ENCODE results near the gene FLT4.

FLT4 gene

GRCh38 chr5:180631549-180632383, 17.6 kb downstream of the FLT4 start:
- H3K27me3 Mint-ChIP-seq (ENCODE audit: low read depth), result no peaks in the 10 kb centered on the region
- no peaks in the 10 kb centered on the region for H3K9me3 Mint-ChIP-seq
- no peak for TF ChIP-seq CTCF (IDR thresholded peaks at IDR 0.05; ENCODE audit: unreplicated experiment in 3 of 3)
- no peaks in the 10 kb centered on the region for H3K36me3 Mint-ChIP-seq (ENCODE audit: low read depth)
- H3K4me1 Mint-ChIP-seq, result peaks cover 12% of the 10 kb centered on the region
- H3K4me3 Mint-ChIP-seq, result no peak overlapping the region
- H3K27ac Mint-ChIP-seq, result peak overlapping the region in 1 of 3 experiments; percentile 73

- H3K27me3 Mint-ChIP-seq (ENCODE audit: low read depth), result peaks cover under 1% of the 10 kb centered on the region
- H3K27ac Mint-ChIP-seq, result no peak overlapping the region
- peaks cover 12% of the 10 kb centered on the region for H3K4me1 Mint-ChIP-seq
- no peak overlapping the region for H3K4me3 Mint-ChIP-seq
- H3K36me3 Mint-ChIP-seq (ENCODE audit: low read depth), result no peaks in the 10 kb centered on the region
- no peaks in the 10 kb centered on the region for H3K9me3 Mint-ChIP-seq
- TF ChIP-seq CTCF (IDR thresholded peaks at IDR 0.05; ENCODE audit: unreplicated experiment in 3 of 3), result no peak
Measured at GRCh38 chr5:180630426-180630825, 19.0 kb downstream of the FLT4 start.

GRCh38 chr5:180629831-180630382, 19.5 kb downstream of the FLT4 start:
- Mint-ChIP-seq H3K27ac (no peak overlapping the region), H3K36me3 (ENCODE audit: low read depth) (no peaks in the 10 kb centered on the region), H3K4me3 (no peak overlapping the region), H3K27me3 (ENCODE audit: low read depth) (peaks cover 6% of the 10 kb centered on the region), H3K4me1 (peaks cover 12% of the 10 kb centered on the region), H3K9me3 (no peaks in the 10 kb centered on the region)
- no peak for TF ChIP-seq CTCF (IDR thresholded peaks at IDR 0.05; ENCODE audit: unreplicated experiment in 3 of 3)

GRCh38 chr5:180628827-180629750, 20.3 kb downstream of the FLT4 start:
- Mint-ChIP-seq H3K9me3 (no peaks in the 10 kb centered on the region), H3K4me3 (no peak overlapping the region), H3K4me1 (peaks cover 9% of the 10 kb centered on the region), H3K27ac (no peak overlapping the region), H3K36me3 (ENCODE audit: low read depth) (no peaks in the 10 kb centered on the region), H3K27me3 (ENCODE audit: low read depth) (peaks cover 6% of the 10 kb centered on the region)
- TF ChIP-seq CTCF (IDR thresholded peaks at IDR 0.05; ENCODE audit: unreplicated experiment in 3 of 3), result no peak

GRCh38 chr5:180628211-180628610, 21.2 kb downstream of the FLT4 start:
- Mint-ChIP-seq H3K27ac (no peak overlapping the region), H3K4me3 (no peak overlapping the region), H3K27me3 (ENCODE audit: low read depth) (peaks cover 6% of the 10 kb centered on the region), H3K9me3 (no peaks in the 10 kb centered on the region), H3K4me1 (peaks cover 6% of the 10 kb centered on the region), H3K36me3 (ENCODE audit: low read depth) (no peaks in the 10 kb centered on the region)
- TF ChIP-seq CTCF (IDR thresholded peaks at IDR 0.05; ENCODE audit: unreplicated experiment in 3 of 3), result no peak
